ENCODE data around the gene MCMBP.
"Not testable (repeated sequence)": the region's sequence is repeated elsewhere in the genome, so short reads cannot be mapped to it uniquely, and the experiment has no call there.

MCMBP gene, protein sequence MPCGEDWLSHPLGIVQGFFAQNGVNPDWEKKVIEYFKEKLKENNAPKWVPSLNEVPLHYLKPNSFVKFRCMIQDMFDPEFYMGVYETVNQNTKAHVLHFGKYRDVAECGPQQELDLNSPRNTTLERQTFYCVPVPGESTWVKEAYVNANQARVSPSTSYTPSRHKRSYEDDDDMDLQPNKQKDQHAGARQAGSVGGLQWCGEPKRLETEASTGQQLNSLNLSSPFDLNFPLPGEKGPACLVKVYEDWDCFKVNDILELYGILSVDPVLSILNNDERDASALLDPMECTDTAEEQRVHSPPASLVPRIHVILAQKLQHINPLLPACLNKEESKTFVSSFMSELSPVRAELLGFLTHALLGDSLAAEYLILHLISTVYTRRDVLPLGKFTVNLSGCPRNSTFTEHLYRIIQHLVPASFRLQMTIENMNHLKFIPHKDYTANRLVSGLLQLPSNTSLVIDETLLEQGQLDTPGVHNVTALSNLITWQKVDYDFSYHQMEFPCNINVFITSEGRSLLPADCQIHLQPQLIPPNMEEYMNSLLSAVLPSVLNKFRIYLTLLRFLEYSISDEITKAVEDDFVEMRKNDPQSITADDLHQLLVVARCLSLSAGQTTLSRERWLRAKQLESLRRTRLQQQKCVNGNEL

DNA sequence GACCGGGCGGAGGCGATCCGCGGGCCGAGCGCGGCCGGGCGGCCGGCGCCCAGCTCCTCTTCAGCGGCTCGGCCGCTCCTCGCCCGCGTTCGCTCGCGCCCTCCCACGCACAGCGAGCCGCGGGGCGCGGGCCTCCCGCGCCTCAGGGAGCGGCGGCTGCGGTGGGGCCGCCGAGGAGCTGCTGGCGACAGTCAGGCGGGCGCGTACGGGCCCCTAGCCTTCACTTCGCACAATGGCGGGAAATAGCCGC is at the start of gene MCMBP:
Gene MCMBP (minus strand): TSS at position 234 of the 250 bp plus-strand sequence. CDS start 259 bp downstream, outside the sequence.
- DNase-seq, result no peak

DNA sequence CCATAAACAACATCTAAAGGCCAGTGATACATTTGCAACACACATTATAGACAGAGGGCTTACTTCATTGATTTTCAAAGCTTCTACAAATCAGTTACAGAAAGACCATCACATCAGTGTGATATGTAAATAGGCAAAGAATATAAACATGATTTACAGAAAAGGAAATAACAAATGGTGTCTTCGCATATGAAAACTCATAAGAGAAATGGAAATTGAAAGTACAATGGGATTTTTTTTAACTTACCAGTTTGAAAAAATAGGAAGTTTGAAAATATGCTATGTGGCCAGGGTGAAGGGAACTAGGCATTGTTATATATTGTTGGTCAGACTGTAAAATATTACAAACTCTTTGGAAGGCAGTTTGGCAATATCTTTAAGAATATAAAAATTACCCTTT is 47.2 kb upstream of the MCMBP start:
- DNase-seq, result no peak

DNA sequence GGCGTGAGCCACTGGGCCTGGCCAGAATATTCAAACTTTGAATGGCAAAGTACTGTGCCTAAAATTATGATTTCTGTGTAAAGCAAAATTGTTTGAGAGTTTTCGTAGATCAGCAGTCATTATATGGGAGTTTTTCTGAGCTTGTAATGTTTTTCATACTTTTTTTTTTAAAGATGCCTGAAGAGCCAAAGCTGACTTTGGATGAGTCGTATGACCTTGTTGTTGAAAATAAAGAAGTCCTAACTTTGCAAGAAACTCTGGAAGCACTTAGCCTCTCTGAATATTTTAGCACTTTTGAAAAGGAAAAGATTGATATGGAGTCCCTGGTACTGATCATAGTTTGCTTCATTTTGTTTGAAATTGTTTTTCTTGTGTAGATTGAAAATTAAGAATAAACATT is 46.6 kb upstream of the MCMBP start:
- DNase-seq, result no peak

DNA sequence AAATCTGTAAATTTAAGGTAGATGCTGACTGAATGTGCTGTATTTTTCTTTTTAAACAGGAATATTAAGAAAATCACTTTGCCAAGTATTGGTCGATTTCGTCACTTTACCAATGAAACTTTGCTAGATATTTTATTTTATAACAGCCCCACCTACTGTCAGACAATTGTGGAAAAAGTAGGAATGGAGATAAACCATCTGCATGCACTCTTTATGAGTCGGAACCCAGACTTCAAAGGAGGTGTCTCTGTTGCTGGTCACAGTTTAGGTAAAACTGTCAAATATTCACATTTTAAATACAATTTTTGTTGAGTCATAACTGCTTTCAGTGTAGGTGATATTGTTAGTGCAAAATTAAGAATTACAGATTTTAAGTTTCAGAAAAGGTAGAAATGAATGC is 45.1 kb upstream of the MCMBP start:
- DNase-seq, result no peak

DNA sequence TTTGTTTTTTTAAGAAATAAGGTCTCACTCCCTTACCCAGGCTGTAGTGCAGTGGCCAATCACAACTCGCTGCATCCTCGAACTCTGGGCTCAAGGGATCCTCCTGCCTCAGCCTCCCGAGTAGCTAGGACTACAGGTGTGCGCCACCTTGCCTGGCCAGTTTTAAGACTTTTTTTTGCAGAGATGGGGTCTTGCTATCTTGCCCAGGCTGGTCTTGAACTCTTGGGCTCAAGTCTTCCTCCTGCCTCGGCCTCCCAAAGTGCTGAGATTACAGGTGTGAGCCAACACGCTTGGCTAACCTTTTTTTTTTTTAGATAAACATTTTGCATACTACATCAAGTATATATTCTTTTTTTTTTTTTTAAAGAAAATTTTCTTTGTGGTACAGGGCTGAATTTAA is 38.0 kb upstream of the MCMBP start:
- DNase-seq, result no peak

GRCh38 chr10:119908166-119908565 is 35.5 kb upstream of the MCMBP start:
- no peak for DNase-seq

- DNase-seq, result not testable (repeated sequence)
These were observed 35.1 kb upstream of the MCMBP start for GRCh38 chr10:119907695-119908094.

DNA sequence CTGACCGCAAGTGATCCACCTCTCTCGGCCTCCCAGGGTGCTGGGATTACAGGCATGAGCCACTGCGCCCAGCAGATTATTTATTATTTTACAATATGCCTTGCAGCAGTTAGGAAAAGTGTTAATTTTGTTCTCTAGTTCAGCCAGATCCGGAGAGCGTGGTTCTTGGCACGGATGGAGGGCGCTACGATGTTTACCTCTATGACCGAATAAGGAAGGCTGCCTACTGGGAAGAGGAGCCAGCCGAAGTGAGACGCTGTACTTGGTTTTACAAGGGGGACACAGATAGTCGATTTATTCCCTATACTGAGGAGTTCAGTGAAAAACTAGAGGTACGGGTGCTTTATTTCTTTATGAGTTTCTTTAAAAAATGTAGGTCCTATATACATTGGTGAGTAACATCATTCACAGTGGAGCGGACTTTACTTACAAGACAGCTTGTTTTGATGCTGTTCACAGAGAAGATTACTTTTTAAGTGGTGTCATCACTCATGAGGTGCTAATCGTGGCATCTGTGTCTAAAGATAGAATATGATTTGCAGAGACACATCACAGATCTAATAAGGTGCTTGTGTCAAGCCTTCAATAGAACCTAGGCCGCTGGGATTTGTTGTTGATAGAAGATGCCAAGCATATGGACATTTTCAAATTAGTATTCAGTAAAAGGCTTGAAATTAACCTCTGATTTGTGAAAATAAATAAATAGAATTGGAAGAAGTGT is 31.5 kb upstream of the MCMBP start:
- DNase-seq, result no peak

DNA sequence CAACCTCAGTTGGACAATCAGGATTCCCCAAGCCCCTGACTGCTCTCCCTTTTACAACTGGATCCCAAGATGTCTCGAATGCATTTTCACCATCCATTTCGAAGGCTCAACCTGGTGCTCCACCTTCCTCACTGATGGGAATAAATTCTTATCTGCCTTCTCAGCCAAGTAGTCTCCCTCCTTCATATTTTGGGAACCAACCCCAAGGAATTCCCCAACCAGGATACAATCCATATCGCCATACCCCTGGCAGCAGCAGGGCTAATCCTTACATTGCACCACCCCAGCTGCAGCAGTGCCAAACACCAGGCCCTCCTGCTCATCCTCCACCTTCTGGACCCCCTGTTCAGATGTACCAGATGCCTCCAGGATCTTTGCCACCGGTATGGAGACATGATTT is 25.9 kb upstream of the MCMBP start:
- DNase-seq, result no peak

GRCh38 chr10:119896937-119897770 is 24.5 kb upstream of the MCMBP start:
- DNase-seq, result no peak

DNA sequence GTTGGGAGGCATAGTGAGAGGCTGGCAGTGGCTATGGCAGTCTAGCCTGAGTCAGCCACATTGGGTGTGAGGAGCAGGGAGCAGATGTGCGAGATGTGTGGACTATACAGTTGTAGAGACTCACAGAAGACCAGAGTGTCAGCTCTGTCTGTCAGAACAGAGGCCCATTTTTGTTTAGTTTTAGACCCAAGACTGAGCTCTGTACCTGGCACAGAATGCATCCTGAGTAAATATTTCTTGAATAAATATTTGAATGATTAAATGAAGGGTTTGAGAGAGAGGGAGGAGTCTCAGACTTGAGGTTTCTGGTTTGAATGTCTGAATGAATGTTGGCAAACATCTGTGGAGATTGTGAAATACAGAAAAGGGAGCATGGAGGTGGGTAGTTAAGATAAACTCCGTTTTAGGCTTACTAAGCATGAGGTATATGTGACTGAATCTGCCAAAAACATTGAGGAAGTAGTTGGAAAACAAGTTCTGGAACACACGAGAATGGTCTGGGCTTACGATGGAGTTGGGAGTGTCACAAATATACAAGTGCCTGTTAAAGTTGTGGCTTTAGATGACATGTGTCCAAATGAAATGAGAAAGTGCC is 23.5 kb upstream of the MCMBP start:
- DNase-seq, result no peak

DNA sequence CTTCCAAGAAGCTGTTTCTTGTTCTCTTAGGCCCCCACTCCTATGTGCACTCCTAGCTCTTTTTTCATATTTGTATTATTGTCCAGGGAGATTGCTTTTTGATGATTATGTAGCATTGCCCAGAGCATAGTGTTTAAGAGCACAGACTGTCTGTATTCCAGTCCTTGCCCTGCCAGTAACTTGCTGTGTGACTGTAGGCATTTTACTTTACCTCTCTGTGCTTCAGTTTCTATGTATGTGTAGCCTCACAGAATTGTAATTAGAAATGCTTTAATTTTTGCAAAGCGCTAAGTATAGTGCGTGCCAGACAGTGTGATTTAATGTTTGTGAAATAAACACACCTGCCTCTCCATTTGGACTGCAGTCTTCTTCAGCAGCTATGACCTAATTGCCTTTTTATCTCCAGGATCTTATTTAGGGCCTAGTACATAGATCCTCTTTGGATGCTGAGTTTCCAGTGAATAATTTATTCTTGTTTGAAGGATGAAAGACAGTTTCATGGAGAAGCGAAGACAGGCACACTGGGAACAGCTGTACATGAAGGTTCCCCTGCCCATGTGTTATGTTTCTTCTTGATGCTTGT is 21.3 kb upstream of the MCMBP start:
- no peak for DNase-seq

DNA sequence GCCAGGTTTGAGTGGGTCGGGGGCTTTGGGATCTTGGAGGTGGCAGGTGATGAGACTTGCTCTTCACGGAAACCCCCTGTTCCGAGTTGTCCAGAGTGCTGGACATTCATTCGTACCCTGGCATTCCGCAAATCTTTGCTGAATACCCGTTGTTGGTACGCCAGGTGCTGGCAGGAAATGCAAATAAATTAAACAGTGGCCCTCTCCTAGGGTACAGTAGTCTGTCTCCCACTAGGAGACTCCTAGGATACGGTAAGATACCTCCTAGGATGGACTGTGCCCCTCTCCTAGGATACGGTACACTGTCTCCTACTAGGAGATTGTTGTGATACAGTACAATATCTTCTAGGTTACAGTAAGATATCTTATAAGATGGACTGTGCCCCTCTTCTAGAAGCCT is 20.4 kb upstream of the MCMBP start:
- peak; percentile 12 for DNase-seq

- DNase-seq, result peak; percentile 92
These were observed 19.8 kb upstream of the MCMBP start, which contains the start of gene SEC23IP for GRCh38 chr10:119892188-119893065. TSS of gene SEC23IP (plus strand) at chr10:119892730. CDS start at chr10:119892783, 53 bp downstream.

- not testable (repeated sequence) for DNase-seq
These were observed 19.2 kb upstream of the MCMBP start for GRCh38 chr10:119891849-119892187.

DNA sequence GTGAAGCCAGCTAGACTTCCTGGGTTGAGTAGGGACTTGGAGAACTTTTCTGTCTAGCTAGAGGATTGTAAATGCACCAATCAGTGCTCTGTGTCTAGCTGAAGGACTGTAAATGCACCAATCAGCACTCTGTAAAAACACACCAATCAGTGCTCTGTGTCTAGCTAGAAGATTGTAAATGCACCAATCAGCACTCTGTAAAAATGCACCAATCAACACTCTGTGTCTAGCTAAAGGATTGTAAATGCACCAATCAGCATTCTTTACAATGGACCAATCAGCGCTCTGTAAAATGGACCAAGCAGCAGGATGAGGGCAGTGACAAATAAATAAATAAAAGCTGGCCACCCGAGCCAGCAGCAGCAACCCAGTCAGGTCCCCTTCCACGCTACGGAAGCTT is 17.7 kb upstream of the MCMBP start:
- not testable (repeated sequence) for DNase-seq

GRCh38 chr10:119889201-119889600 is 16.6 kb upstream of the MCMBP start:
- not testable (repeated sequence) for DNase-seq

DNA sequence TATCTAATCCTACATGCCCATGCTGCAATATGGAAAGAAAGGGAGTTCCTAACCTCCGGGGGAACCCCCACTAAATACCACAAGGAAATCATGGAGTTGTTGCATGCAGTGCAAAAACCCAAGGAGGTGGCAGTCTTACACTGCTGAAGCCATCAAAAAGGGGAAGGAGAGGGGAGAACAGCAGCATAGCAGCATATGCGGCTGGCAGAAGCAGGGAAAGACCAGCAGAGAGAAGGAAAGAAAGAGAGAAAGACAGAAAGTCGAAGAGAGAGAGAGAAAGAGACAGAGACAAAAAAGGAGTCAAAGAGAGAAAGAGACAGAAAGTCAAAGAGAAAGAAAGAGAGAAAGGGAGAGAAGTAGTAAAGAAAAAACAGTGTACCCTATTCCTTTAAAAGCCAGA is 16.1 kb upstream of the MCMBP start:
- DNase-seq, result not testable (repeated sequence)

- not testable (repeated sequence) for DNase-seq
These were observed 13.4 kb upstream of the MCMBP start for GRCh38 chr10:119886070-119886469.

- not testable (repeated sequence) for DNase-seq
These were observed 11.4 kb upstream of the MCMBP start for GRCh38 chr10:119883901-119884611.

GRCh38 chr10:119878524-119878923 is 5.9 kb upstream of the MCMBP start:
- DNase-seq, result no peak

Measured in CD4-positive, alpha-beta T cell treated with Interleukin-17A for 1 hour (primary cell).